Loucy (cell line): ENCODE results near the gene CCL15.

Experiments used
- CTCF ChIP-seq: fragments of 200-600 bp; sonication (generic); conservative IDR thresholded peaks from 2 replicates; pipeline ENCODE4 v1.5.1; 2014; ENCODE audit warnings: mild to moderate bottlenecking, antibody characterized with exemption, low read length
- EZH2phosphoT487 ChIP-seq: fragments of 200-600 bp; IDR thresholded peaks from 2 replicates; pipeline ENCODE4 v1.6.1; 2018; ENCODE audit warnings: antibody characterized with exemption, mild to moderate bottlenecking, moderate library complexity, borderline replicate concordance

- TF ChIP-seq CTCF: no peak
- no peak for TF ChIP-seq EZH2phosphoT487
These were observed 26.4 kb upstream of the CCL15 start for GRCh38 chr17:36027761-36028160.
